HG03520 (cell line): ENCODE data around the gene CASTOR1.

Experiments
- ATAC-seq: cut with Tn5 transposase; IDR thresholded peaks from one replicate; pipeline ENCODE4 v1.9.1; 2021; ENCODE audit warnings: mild to moderate bottlenecking, moderate library complexity; ENCODE audit not compliant: unreplicated experiment

Gene CASTOR1

DNA sequence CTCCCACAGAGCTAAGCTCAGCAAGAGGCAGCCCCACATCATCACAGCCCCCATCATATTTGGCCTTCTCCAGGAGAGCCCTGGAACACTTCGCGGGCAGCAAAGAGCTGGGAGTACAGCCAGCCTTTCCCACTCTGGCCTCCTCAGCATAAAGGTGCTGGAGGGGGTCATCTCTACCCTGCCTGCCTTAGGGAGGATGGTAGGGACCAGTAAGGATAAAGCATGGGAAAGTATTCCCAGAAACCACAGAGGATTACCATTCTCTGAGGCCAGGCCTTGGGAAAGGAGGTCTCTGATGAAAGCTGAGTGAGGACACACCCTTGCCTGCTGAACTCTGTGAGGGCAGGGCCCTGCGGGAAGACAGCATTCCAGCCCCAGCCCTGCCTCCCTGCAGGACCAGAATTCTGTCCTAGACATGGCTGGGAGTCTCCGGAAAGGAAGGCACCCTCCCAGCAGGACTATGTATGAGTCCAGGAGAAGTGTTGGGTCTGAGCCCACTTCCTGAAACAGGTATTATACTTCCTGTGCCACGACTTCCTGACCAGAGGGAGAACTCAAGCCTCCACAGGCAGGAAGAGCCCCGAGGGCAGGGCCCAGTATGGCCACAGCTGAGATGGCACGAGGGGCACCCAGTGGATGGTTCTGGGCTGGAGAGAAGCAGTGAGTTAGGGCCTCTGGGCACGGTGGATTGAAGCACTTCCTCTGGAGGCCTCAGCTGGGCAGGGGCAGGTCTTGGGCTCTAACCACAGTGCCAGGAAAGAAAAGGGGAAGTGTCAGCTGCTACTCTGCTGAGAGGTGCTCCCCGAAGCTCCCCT, 12.9 kb upstream of the CASTOR1 start:
- ATAC-seq: no peak

GRCh38 chr22:30299322-30299721, 10.0 kb upstream of the CASTOR1 start:
- ATAC-seq: no peak

GRCh38 chr22:30297991-30298701, 8.8 kb upstream of the CASTOR1 start:
- ATAC-seq: no peak

DNA sequence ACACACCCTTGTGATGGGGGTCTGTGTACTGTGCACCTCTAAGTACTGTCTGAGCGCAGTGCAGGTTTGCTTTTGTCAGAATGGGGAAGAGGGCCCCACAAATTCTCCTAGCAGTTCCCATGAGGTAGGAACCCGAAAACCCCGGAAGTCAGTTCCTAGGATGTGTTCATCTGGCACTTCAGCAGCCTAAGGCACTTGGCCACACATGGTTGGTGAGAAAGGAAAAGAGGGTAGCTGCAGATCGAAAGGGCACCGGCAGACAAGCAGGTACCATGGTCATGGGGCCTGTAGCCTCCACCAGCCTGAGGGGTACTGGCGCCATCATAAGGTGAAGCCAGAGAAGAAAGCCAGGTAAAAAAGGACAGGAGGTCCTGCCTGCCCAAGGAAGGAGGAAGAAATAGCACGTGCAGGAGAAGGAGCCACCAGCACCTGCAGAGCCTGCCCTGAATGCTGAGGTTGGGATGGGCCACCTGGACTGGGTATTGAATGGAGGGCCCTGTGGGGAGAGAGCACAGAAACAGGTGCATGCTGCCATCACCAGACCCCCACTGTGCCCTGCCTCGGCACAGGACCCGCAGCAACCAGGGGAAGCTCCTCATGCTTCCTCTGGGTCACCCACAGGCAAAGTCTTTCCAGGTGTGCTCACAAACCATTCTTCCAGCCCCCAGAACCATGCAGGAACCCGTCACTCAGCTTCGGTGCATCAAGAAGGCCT, 8.1 kb upstream of the CASTOR1 start:
- ATAC-seq: no peak

DNA sequence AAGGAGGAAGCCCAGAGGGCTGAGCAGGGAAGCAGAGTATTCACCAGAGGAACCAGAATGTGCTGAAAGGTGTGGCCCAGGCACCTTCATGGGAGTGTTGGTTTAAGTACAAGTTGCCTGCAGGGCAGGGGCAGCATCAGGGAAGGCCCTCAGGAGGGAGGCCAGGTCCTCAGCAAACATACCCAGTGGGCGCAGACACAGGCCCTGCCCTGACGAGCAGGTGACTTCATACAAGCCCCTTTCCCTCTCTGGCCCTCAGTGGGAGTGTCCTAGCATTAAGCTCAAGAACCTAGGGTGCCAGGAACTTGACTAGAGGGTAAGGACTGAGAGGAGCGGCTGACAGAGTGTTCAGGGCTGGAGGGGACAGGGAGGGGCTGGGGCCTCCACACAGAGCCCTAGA, 7.5 kb upstream of the CASTOR1 start:
- ATAC-seq: no peak

DNA sequence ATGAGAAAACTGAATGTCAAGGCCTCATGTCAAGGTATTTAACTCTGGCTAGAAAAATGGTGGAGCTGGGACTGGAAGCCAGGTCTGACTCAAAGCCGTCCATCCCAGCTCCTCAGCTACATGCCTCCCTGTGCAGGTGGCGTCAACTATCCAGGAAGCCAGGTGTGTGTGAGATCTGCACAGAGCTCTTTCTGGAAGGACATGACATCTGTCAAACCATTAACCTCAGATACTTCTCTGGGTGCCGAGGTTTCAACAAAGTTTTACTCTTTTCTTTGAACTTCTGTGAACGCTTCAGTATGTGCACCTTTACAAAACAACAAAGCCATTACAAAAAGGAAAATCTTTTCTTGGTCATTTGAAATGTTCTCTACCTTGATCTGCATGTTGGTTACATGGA, 7.0 kb upstream of the CASTOR1 start:
- no peak for ATAC-seq

- ATAC-seq: no peak
Observed at GRCh38 chr22:30295576-30295975, 6.3 kb upstream of the CASTOR1 start.

GRCh38 chr22:30294830-30295229, 5.5 kb upstream of the CASTOR1 start:
- no peak for ATAC-seq

DNA sequence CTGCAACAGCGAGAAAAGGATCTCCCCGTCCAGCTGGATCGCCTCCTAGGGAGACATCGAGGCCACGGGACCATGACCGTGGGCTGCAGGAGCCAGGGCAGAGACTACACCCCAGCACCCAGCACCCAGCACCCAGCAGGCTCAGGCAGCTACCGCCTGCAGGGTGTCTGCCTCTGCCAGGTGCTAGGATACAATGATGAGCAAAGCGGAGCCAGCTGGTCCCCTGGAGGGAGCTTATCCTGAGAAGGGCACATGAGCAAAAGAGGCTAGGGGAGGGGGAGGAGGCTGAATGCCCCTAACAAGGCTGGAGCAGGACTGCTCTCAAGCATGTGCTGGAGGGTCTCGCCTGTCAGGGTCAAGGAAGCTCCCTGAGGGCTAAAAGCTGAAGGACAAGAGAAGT, 4.8 kb upstream of the CASTOR1 start:
- ATAC-seq: no peak

GRCh38 chr22:30293026-30293425, 3.7 kb upstream of the CASTOR1 start:
- no peak for ATAC-seq

- ATAC-seq: no peak
Observed at GRCh38 chr22:30292069-30292970, 3.0 kb upstream of the CASTOR1 start.

DNA sequence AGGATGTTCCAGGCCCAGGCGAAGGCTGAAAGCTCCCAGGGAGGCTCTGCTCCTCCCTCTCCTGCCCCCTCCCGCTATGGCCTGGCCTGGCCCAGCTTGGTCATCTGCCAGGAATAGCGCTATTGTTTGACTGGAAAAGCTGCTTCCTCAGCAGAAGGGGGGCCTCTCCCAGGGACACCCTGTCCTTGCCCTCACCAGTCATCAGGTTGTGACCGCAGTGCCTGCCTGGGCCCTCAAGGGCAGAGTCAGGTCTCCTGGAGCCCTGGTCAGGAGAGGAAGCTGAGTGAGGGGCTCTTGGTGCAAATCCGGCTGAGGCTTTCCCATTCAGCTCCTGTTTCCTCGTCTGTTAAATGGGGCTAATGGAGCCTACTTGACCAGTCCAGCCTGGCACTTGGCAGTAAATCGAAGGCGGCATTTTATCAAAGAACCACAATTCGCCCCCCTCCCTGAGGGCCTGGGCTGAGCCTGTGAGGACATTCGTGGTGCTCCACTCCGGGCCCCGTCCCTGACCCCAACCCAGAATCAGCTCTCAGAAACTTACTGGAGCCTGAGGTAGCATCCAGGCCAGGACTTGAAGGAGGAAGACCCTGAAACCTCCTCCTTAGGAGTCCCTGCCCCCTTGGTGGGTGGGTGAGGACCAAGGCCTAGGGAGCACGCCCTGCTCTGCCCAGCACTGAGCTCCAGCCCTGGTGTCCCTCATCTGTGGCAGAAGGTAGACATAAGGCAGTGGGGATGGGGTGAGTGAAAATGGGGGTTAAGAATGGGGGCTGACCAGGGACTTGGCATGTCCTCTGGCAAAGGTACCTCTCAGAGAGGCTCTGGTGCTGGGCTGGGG, 2.0 kb upstream of the CASTOR1 start:
- no peak for ATAC-seq

GRCh38 chr22:30290342-30291057, 1.2 kb upstream of the CASTOR1 start:
- ATAC-seq: no peak

DNA sequence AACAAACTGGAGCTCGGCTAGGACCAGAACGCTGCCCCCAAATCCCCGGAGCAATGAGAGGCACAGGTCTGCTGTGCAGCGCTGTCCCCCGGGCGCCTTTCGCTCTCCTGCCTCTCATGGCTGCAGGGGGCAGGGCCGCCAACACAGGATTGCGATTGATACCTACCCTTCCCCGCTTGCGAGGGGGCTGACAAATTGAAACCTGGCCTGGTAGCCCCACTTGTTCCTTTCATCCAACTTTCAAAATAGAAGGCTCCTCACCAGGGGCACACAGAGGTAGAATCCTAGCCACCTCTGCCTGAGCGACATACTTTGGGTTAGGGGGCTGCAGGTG, 642 bp upstream of the CASTOR1 start:
- peak; percentile 12 for ATAC-seq

DNA sequence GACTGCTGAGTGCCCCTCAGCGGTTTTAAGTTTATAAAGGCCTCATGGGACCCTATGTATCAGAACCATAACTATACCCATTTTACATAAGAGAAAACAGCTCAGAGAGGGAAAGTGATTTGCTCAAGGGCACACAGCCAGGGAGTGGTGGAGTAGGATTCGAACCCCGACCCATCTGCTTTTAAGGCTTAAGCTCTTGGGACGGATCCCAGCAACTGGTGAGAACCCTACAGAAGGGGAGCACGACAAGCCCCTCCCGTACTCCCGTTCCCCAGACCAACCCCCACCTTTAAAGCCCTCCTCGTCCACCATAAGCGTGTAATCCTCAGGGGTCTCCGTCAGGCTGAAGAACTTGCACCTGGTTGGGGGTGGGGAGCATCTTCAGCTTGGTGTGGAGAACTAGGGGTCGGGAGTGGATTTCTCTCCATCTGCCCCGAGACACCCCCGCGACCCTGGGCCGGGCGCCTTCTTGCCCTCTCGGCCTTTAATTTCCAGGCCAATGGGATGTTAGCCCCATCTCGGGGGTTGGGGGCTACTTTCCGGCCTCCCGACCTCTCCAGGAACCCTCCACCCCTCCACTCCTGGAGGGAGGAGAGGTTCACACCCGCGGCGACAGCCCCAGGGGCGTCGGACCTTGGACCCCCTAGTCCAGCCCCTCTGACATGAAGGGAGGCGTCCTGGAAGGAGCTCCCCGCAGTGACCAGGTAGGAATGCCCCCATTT, 725 bp downstream of the CASTOR1 start:
- no peak for ATAC-seq

DNA sequence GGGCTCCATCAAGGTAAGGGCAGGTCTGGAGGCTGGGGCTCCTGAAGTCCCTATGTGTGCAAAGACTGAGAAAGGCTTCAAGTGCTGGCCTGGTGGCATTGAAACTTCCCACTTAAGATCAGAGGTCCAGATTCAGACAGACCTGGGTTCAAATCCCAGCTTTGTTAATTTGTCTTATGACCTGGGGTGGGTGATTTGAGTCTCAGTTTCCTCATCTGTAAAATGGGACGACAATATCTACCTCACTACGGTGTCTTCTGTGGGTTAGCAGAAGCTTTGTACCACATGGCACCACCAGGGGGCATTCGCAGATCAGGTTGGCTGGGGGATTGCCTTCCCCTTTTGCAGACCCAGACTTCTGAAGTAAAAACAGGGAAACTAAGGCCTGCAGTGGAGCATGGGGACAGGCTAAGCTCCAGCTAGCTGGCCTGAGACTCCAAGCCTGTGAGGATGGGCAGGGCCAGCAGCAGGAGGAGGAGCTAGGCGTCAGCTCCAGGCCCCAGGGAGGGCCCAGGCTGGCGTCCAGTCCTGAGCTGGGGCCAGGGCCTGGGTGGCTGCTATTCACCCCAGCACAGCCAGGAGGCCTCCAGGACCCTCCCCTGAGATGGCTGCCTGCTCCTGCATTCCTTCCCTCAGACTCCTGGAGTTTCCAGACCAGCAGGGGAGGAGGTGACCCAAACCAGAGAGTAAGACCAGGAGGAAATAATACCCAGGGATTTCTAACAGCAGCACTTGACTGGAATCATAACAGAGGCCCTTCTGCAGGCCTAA, 1.5 kb downstream of the CASTOR1 start:
- ATAC-seq: no peak

DNA sequence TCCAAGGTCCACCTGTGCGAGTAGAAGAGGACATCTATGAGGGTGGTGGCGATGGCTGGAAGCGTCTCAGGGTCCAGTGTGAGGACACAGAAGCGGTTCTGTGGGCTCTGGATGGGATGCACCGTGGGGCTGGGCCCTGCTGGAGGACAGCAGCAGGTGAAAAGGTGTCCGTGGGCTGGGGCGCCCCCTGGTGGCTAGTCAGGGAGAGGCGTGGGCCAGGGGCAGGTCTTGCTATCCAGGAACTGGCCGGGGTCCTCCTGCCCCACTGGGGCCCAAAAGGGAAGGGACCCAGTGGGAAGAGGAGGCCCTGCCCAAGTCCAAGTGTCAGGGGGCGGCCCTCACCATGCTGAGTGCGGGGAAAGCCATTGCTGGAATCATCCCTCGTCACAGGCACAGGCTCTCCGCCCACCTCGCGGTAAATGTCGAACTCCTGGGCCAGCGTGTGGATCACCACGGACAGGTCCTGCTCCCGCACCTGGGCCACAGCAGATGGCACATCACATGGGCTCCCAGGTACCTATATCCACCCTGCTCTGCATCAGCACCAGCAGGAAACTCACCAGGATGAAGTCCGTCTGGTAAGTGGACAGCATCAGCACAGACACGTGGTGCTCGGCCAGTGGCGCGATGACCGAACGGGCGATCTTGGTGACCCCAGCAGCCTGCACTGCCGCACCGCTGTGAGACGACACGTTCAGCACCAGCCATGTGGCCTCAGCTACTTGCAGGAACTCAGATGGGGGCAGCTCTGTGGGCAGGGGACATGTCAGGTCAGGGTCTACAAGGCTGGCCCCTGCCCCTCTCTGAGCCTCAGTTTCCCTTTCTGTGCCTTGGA, 2.3 kb downstream of the CASTOR1 start:
- ATAC-seq: no peak
